DMS53 (cell line): ENCODE data around the gene C2orf42.
"Not testable (repeated sequence)": the region's sequence is repeated elsewhere in the genome, so short reads cannot be mapped to it uniquely, and the experiment has no call there.

Experiments
- DNase-seq: peaks from one replicate; lab custom pipeline; 2025; lab: John Stamatoyannopoulos, UW

Gene C2orf42

GRCh38 chr2:70190418-70191243, at the start of gene C2orf42:
TSS of gene C2orf42 (minus strand) at chr2:70191019. CDS start at chr2:70181985, 9,034 bp downstream.
- DNase-seq: peak; percentile 99

DNA sequence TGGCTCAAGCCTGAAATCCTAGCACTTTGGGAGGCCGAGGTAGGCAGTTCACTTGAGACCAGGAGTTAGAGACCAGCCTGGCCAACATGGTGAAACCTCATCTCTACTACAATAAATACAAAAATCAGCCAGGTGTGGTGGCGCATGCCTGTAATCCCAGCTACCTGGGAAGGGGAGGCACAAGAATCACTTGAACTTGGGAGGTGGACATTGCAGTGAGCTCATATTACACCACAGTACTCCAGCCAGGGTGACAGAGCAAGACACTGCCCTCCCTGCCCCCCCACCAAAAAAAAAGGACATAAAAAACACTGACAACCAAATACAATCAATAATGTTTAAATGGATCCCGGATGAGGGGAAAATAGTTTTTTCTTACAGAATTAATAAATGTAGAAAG, 49.8 kb upstream of the C2orf42 start:
- DNase-seq: peak; percentile 8

DNA sequence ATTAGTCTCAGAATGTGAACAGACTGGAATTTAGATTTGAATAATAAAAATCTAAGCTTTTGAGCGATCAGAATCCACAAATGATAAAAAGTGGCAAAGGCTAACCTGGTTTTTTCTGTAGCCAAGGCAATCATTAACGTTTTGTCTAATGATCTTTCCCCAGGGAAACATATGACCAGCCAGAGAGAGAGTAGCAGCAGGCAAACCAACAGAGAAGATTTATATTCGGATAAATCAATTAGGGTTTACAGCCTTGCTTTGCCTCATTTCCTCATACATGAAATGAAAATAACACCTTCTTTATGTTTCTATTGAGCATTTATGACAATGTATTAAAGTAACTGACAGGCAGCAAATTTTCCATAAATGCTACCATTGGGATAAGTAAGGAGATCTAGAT, 43.1 kb upstream of the C2orf42 start:
- DNase-seq: no peak

GRCh38 chr2:70226781-70227180, 36.0 kb upstream of the C2orf42 start:
- no peak for DNase-seq

DNA sequence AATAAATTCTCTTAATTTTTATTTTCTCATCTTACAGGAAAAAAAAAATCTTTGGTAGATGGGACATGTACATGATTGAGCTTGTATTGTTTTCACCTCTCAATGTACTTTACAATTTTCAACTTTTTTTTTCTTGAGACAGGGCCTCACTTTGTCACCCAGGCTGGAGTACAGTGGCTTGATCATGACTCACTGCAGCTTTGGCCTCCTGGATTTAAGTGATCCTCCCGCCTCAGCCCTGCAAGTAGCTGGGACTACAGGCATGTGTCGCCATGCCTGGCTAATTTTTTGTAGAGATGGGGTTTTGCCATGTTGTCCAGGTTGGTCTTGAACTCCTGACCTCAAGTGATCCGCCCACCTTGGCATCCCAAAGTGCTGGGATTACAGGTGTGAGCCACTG, 32.5 kb upstream of the C2orf42 start:
- DNase-seq: peak; percentile 12

DNA sequence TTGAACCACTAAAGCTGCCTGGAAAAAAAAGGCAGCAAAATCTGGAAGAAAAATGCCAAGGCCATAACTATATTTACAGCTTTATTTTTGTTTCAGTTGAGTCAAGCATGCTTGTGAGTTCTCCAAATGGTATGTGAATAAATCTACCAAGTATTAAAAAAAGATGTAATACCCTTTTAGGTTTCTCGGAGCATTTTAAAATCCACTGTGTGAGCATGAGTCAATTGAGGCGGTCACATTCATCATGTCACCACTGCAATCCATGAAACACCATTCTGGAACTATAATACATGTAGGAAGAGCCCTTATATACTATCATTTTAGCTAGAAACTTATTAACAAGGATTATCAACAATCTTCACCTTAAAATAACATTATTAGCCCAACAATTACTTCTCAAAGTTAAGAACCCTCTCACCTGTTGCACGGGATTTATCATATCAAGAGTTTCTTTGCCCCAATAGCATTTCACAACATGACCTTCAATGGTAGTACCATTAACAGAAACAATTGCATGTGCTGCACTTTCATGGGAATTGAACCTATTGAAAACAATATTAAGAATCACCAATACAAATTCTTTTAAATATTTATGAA, 24.2 kb upstream of the C2orf42 start:
- no peak for DNase-seq

- no peak for DNase-seq
Measured at GRCh38 chr2:70214365-70214764, 23.5 kb upstream of the C2orf42 start.

DNA sequence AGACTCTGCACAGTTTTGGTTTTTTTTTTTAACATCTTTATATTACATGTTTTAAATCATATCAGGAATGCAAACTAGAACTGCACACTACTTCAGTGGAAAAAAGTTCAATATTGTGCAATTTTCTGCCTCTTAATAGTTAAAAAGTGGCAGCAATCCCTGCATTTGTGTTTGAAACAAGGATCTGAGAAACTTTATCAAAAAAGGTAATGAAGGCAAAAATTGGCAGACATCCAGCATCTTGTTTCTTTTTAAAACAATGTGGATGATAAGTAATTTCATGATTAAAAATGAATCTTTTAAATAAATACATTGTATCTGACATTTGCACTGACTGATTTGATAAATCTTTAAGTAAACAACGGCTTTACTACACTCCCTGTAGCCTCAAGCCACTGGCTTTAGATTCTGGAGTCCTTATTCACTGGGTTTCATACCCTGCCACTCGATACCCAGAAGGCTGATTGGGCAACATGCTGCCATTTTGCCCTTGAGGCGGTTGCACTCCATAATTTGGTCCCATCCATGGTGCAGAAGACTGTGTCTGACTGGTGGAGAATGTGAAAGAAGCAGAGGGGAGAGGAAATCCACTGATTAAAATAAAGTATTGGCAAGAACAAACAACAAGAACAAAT, 21.6 kb upstream of the C2orf42 start:
- no peak for DNase-seq

- DNase-seq: no peak
Measured at GRCh38 chr2:70211595-70211994, 20.8 kb upstream of the C2orf42 start.

GRCh38 chr2:70204452-70204851, 13.6 kb upstream of the C2orf42 start:
- no peak for DNase-seq

GRCh38 chr2:70203086-70203485, 12.3 kb upstream of the C2orf42 start:
- DNase-seq: no peak

DNA sequence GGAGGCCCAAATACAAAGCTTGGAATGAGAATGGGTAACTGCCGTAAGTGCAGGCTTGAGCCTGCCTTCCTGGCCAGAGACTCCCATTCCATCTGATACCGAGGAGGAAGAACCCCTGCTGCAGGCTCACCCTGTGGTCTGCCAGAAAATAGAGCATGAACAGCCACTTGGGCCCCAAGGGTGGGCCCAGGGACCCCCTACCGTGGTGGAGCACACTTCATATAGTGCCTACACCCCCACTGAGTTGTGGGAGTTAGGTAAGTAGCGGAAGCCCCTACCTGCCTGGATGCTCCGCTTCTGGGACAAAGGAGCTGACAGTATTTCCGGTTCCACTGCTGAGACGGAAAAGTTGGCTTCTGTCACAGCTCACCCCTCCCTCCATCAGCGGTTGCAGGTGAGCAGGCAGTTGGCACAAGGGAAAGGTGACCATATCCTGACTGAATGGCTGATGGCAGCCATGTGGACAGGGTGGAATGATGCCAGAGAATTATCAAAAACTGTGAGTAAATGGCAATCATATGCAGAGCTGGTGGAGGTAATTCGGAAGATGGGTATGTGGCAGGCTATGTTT, 11.5 kb upstream of the C2orf42 start:
- no peak for DNase-seq

- DNase-seq: no peak
Measured at GRCh38 chr2:70201831-70202230, 11.0 kb upstream of the C2orf42 start.

DNA sequence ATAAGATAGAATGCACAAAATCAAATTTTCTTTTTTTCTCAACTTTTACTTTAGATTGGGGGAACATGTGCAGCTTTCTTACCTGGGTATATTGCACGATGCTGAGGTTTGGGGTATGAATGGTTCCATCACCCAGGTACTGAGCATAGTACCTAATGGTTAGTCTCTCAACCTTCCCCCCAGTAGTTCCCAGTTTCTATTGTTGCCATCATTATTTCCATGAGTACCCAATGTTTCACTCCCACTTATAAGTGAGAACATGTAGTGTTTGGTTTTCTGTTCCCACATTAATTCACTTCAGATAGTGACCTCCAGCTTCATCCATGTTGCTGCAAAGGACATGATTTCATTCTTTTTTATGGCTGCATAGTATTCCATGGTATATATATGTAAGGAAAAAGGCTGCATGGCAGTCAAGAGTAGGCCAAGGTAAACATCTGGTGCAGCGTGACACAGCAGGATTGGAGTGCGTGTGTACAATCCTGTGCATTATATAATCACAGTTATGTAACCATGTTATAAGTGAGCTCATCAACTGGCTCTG, 10.5 kb upstream of the C2orf42 start:
- DNase-seq: peak; percentile 6

GRCh38 chr2:70199320-70199864, 8.6 kb upstream of the C2orf42 start:
- peak; percentile 32 for DNase-seq

DNA sequence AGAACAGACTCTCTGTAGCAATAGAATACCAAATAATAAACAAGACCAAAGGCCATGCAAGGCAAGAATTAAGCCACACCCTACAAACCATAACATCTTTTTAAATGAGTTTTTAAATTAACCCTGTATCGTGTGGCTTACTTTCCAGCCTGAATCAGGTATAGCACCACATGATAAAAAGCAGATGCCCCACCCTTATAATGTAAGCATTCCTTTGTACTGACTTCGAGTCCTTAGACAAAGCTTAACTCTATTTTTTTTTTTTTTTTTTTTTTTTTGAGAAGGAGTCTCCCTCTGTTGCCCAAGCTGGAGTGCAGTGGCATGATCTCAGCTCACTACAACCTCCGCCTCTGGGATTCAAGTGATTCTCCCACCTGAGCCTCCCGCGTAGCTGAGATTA, 1.7 kb upstream of the C2orf42 start:
- DNase-seq: no peak

- no peak for DNase-seq
Measured at GRCh38 chr2:70191244-70191735, 471 bp upstream of the C2orf42 start.

GRCh38 chr2:70188460-70188859, 2.4 kb downstream of the C2orf42 start:
- DNase-seq: no peak

- DNase-seq: not testable (repeated sequence)
Measured at GRCh38 chr2:70187170-70187569, 3.6 kb downstream of the C2orf42 start.

- no peak for DNase-seq
Measured at GRCh38 chr2:70182689-70183088, 8.1 kb downstream of the C2orf42 start.

DNA sequence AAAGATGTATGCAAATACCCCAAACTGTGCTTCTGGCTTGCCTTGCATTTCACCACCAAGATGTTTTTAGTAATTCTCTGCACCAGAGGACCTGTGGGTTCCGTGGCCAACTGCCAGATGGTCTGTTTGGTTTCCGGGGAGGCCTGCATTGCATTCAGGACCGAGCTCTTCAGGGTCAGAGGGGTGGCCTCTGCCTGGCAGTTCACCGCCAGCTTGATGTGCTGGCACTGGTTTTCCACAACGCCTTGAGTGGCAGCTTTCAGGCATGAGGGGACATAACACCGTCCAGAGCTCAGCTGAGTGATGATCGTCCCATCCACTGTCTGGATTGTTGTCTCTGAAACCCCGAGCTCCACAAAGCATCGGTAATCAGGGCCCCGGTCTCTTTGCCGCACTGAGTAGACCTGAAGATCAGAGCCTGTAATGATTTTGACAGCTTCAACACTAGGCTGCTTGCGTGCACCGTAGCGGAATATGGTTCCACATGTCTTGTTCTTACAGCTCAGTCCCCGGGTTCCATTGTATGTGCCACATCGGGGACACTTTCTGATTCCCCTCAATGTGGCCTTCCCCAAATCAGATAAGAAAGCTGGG, 9.4 kb downstream of the C2orf42 start:
- no peak for DNase-seq

DNA sequence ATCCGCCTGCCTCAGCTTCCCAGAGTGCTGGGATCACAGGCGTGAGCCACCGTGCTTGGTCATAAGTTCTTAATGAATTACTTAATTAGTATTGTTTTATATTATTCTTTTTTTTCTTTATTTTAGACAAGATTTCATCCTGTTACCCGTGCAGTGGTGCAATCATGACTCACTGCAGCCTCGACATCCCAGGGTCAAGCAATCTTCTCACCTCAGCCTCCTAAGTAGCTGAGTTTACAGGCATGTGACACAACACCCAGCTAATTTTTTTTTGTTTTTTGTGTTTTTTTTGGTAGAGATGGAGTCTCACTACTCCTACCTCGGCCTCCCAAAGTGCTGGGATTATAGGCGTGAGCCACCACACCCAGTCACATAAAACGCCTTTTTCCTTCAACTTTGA, 17.3 kb downstream of the C2orf42 start:
- no peak for DNase-seq
